ENCODE measurements around the gene RNF144B.
A peak's percentile ranks its signal among the peaks of the same experiment; 100 is the strongest.

Gene RNF144B

GRCh38 chr6:18465410-18466154 is 78.4 kb downstream of the RNF144B start:
- no peaks in the 10 kb centered on the region for H3K27me3 Mint-ChIP-seq
- peaks cover 5% of the 10 kb centered on the region for H3K9me3 Mint-ChIP-seq
- H3K4me3 Mint-ChIP-seq = no peak overlapping the region
- no peaks in the 10 kb centered on the region for H3K4me1 Mint-ChIP-seq (ENCODE audit: low read depth)
- H3K36me3 Mint-ChIP-seq (ENCODE audit: low read depth) = peaks cover 50% of the 10 kb centered on the region
- no peak overlapping the region for H3K27ac Mint-ChIP-seq

GRCh38 chr6:18467741-18468502 is 80.8 kb downstream of the RNF144B start:
- H3K4me3 Mint-ChIP-seq = no peak overlapping the region
- H3K27me3 Mint-ChIP-seq = no peaks in the 10 kb centered on the region
- H3K9me3 Mint-ChIP-seq = peaks cover 5% of the 10 kb centered on the region
- peaks cover 27% of the 10 kb centered on the region for H3K36me3 Mint-ChIP-seq (ENCODE audit: low read depth)
- no peaks in the 10 kb centered on the region for H3K4me1 Mint-ChIP-seq (ENCODE audit: low read depth)
- no peak overlapping the region for H3K27ac Mint-ChIP-seq

GRCh38 chr6:18468503-18468843 is 81.3 kb downstream of the RNF144B start:
- Mint-ChIP-seq H3K4me3 (no peak overlapping the region), H3K36me3 (ENCODE audit: low read depth) (peaks cover 22% of the 10 kb centered on the region), H3K9me3 (peaks cover 4% of the 10 kb centered on the region), H3K27me3 (no peaks in the 10 kb centered on the region), H3K27ac (no peak overlapping the region), H3K4me1 (ENCODE audit: low read depth) (no peaks in the 10 kb centered on the region)

- Mint-ChIP-seq H3K9me3 (no peaks in the 10 kb centered on the region), H3K27me3 (no peaks in the 10 kb centered on the region), H3K4me3 (no peak overlapping the region), H3K36me3 (ENCODE audit: low read depth) (peaks cover 16% of the 10 kb centered on the region), H3K4me1 (ENCODE audit: low read depth) (no peaks in the 10 kb centered on the region), H3K27ac (no peak overlapping the region)
These were observed 82.4 kb downstream of the RNF144B start for GRCh38 chr6:18469536-18469935.

DNA sequence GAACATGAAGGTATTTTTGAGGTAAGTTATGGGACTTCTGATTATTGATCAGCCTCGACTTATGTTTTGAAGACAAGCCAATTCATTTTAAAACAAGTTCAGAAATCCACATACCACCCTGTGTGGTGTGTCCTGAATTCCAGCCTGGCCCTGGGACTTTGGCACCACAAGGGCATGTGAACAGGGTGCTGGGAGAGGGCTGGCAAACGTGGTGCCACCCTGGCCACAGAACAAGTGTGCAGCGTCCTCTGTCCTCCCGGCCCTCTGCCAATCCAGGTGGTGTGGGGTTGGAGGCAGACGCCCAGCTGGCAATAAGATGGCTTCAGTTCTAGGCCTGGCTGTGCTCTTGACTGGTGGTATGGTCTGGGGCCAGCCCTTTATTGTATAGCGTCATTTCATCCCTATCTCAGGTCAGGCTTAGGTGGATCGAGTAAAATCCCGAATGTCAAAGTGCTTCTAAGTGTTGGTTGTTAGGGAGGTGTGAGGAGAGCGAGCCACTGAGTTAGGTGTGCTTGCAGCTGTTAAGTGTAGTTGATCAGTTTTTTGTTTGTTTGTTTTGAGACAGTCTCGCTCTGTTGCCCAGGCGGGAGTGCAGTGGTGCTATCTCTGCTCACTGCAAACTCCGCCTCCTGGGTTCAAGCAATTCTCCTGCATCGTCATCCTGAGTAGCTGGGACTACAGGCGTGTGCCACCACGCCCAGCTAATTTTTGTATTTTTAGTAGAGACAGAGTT is 84.2 kb downstream of the RNF144B start:
- Mint-ChIP-seq H3K4me1 (ENCODE audit: low read depth) (peaks cover 3% of the 10 kb centered on the region), H3K27me3 (peaks cover 4% of the 10 kb centered on the region), H3K4me3 (no peak overlapping the region), H3K9me3 (no peaks in the 10 kb centered on the region), H3K36me3 (ENCODE audit: low read depth) (peaks cover 6% of the 10 kb centered on the region), H3K27ac (peak overlapping the region; percentile 31)

- no peak overlapping the region for H3K27ac Mint-ChIP-seq
- H3K4me1 Mint-ChIP-seq (ENCODE audit: low read depth) = peaks cover 15% of the 10 kb centered on the region
- H3K36me3 Mint-ChIP-seq (ENCODE audit: low read depth) = peaks cover 3% of the 10 kb centered on the region
- no peaks in the 10 kb centered on the region for H3K9me3 Mint-ChIP-seq
- H3K27me3 Mint-ChIP-seq = peaks cover 4% of the 10 kb centered on the region
- H3K4me3 Mint-ChIP-seq = no peak overlapping the region
These were observed 85.8 kb downstream of the RNF144B start for GRCh38 chr6:18472941-18473340.

- no peaks in the 10 kb centered on the region for H3K36me3 Mint-ChIP-seq (ENCODE audit: low read depth)
- peaks cover 4% of the 10 kb centered on the region for H3K27me3 Mint-ChIP-seq
- H3K4me1 Mint-ChIP-seq (ENCODE audit: low read depth) = peaks cover 16% of the 10 kb centered on the region
- no peak overlapping the region for H3K4me3 Mint-ChIP-seq
- H3K27ac Mint-ChIP-seq = no peak overlapping the region
- no peaks in the 10 kb centered on the region for H3K9me3 Mint-ChIP-seq
These were observed 86.6 kb downstream of the RNF144B start for GRCh38 chr6:18473755-18474154.

GRCh38 chr6:18477301-18477941 is 90.3 kb downstream of the RNF144B start:
- no peaks in the 10 kb centered on the region for H3K36me3 Mint-ChIP-seq (ENCODE audit: low read depth)
- H3K27ac Mint-ChIP-seq = no peak overlapping the region
- no peak overlapping the region for H3K4me3 Mint-ChIP-seq
- H3K27me3 Mint-ChIP-seq = peaks cover 8% of the 10 kb centered on the region
- H3K4me1 Mint-ChIP-seq (ENCODE audit: low read depth) = peaks cover 16% of the 10 kb centered on the region
- no peaks in the 10 kb centered on the region for H3K9me3 Mint-ChIP-seq

DNA sequence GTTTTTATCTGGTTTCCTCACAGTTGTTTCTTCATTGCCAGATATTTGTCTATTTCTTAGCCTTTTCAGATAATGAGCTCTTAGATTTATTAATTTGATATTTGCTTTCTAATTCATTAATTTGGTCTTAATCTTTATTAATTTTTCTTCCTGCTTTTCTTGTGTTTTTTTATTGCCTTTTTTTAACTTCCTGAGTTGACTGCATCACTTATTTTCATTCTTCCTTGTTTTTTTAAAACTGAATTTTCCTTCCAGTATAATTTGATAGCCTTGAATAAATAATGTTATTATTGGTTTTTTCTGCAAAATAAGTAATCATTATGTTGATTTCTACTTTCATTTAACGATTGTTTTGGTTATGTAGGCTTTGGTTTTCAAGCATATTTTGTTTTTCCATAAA is 91.5 kb downstream of the RNF144B start:
- no peak overlapping the region for H3K27ac Mint-ChIP-seq
- H3K9me3 Mint-ChIP-seq = no peaks in the 10 kb centered on the region
- H3K4me3 Mint-ChIP-seq = no peak overlapping the region
- peaks cover 15% of the 10 kb centered on the region for H3K27me3 Mint-ChIP-seq
- no peaks in the 10 kb centered on the region for H3K36me3 Mint-ChIP-seq (ENCODE audit: low read depth)
- H3K4me1 Mint-ChIP-seq (ENCODE audit: low read depth) = peaks cover 16% of the 10 kb centered on the region

DNA sequence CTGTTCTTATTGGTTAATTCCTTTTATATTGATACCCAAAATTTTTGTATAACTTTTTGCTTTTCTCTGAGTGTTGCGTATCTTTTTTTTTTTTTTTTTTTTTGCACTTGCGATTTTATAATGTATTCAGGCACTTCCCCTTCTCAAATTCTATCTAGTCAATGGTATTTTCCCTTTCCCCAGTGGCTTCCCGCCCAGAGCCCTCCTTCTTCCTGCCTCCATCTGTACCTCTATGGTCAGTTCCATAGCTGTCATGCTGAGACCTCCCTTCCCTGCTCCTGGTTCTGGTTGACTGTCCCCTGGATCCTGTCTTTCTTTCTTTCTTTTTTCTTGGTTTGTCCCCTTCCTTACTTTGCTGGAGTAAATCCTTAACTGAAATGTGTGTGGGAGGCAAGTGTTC is 94.7 kb downstream of the RNF144B start:
- no peaks in the 10 kb centered on the region for H3K36me3 Mint-ChIP-seq (ENCODE audit: low read depth)
- no peaks in the 10 kb centered on the region for H3K9me3 Mint-ChIP-seq
- no peak overlapping the region for H3K4me3 Mint-ChIP-seq
- H3K27me3 Mint-ChIP-seq = peaks cover 15% of the 10 kb centered on the region
- no peak overlapping the region for H3K27ac Mint-ChIP-seq
- H3K4me1 Mint-ChIP-seq (ENCODE audit: low read depth) = peaks cover 26% of the 10 kb centered on the region

DNA sequence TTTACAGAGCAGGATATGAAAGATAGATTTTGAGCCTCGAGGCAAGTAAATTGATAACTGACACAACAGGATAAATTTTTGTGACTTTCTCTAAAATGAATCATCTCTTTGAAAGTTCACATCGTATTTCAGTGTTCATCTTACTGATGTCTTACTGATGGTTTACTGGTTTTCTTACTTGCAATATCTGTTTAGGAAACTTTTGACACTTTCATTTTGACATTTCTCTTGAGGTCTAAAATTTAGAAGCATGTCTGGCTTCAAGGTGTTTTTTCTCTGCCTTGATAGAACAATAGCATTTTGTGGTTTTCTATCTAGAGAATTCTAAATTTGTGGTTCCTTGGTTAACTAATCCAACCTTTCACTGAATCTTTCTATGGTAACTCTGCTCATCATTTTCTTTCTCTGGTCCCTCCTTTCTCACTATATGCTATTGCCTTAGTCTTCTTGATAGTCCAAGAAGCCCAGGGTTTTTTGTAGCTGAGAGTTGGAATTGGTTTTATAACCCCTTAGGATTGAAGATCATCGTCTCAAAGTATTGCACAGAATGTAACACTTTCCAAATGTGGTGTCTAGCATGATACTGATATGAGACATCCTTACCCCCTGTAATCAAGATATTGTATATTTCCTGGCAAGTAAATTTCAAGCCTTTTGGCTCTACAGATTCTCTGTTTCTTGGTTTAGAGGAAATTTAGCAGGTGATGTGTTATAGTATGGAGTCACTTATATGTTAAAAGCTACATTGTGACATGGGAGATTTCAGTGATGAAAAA is 98.7 kb downstream of the RNF144B start:
- Mint-ChIP-seq H3K36me3 (ENCODE audit: low read depth) (no peaks in the 10 kb centered on the region), H3K27ac (peak overlapping the region; percentile 66)

GRCh38 chr6:18488004-18488403 is 100.9 kb downstream of the RNF144B start:
- H3K36me3 Mint-ChIP-seq (ENCODE audit: low read depth) = no peaks in the 10 kb centered on the region
- H3K27me3 Mint-ChIP-seq = peaks cover 8% of the 10 kb centered on the region
- H3K27ac Mint-ChIP-seq = no peak overlapping the region
- no peaks in the 10 kb centered on the region for H3K9me3 Mint-ChIP-seq
- no peak overlapping the region for H3K4me3 Mint-ChIP-seq
- H3K4me1 Mint-ChIP-seq (ENCODE audit: low read depth) = peaks cover 15% of the 10 kb centered on the region

More for the DNA sequence above, 98.7 kb downstream of the RNF144B start:
- Mint-ChIP-seq H3K4me1 (ENCODE audit: low read depth) (peaks cover 15% of the 10 kb centered on the region), H3K9me3 (no peaks in the 10 kb centered on the region), H3K4me3 (no peak overlapping the region), H3K27me3 (peaks cover 15% of the 10 kb centered on the region)

- Mint-ChIP-seq H3K27ac (no peak overlapping the region), H3K4me1 (ENCODE audit: low read depth) (peaks cover 15% of the 10 kb centered on the region), H3K9me3 (no peaks in the 10 kb centered on the region), H3K27me3 (peaks cover 5% of the 10 kb centered on the region), H3K36me3 (ENCODE audit: low read depth) (no peaks in the 10 kb centered on the region), H3K4me3 (no peak overlapping the region)
These were observed 101.5 kb downstream of the RNF144B start for GRCh38 chr6:18488526-18489270.

DNA sequence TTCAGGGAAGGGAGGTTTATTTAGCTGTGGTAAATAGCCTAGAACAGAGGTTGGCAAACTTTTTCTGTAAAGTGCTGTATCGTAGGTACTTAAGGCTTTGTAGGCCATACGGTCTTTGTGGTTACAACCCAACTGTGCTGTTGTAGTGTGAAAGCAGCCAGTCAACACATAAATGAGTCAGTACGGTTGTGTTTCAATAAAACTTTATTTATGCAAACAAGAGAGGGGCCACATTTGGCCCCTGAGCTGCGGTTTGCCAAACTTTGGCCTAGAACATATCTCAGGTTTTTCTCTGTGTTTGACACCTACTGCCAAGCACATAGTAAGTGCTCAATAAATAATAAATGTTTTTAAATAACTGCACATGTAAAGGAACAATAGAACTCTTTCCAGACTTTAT is 102.2 kb downstream of the RNF144B start:
- Mint-ChIP-seq H3K4me3 (no peak overlapping the region), H3K27ac (no peak overlapping the region), H3K4me1 (ENCODE audit: low read depth) (peaks cover 15% of the 10 kb centered on the region), H3K9me3 (no peaks in the 10 kb centered on the region), H3K27me3 (peaks cover 5% of the 10 kb centered on the region), H3K36me3 (ENCODE audit: low read depth) (no peaks in the 10 kb centered on the region)
